Thyroid gland (tissue), 4 donors: ENCODE results near the gene ST3GAL4.

Experiments
- CTCF ChIP-seq, 6 experiments: fragments of 200-600 bp in 3 of 6; fragments of 450-650 bp in 3 of 6; sonication (generic) in 3 of 6; IDR thresholded peaks; one replicate each; pipeline ENCODE4 v1.5.1; 2016 to 2019; ENCODE audit warnings: antibody characterized with exemption in 6 of 6, mild to moderate bottlenecking in 2 of 6, inconsistent platforms in 1 of 6, moderate library complexity in 1 of 6
- POLR2A ChIP-seq, 2 donors: fragments of 450-650 bp; IDR thresholded peaks; one replicate each; pipeline ENCODE4 v1.6.1; 2017; ENCODE audit warnings: antibody characterized with exemption in 2 of 2, mild to moderate bottlenecking in 2 of 2, moderate library complexity in 1 of 2

- no peak for TF ChIP-seq CTCF (IDR thresholded peaks at IDR 0.05)
- no peak for TF ChIP-seq POLR2A (IDR thresholded peaks at IDR 0.05)
Measured at GRCh38 chr11:126408496-126408895, 53.0 kb downstream of the ST3GAL4 start.
